HUES48 (cell line): Measurements from ENCODE around the gene LSAMP.

Source experiments
- H3K27ac ChIP-seq: one replicate; pipeline ENCODE4 v1.7.0; 2013; ENCODE audit warnings: low read depth, low read length, inconsistent platforms
- H3K27me3 ChIP-seq: 2 replicates; pipeline ENCODE4 v1.6.1; 2013; ENCODE audit warnings: mild to moderate bottlenecking, low read length; ENCODE audit not compliant: control insufficient read depth, insufficient read depth
- H3K36me3 ChIP-seq: 2 replicates; pipeline ENCODE4 v1.6.1; 2013; ENCODE audit warnings: low read length; ENCODE audit not compliant: control insufficient read depth, insufficient read depth
- H3K4me1 ChIP-seq: 2 replicates; pipeline ENCODE4 v1.6.1; 2013; ENCODE audit warnings: mild to moderate bottlenecking, low read length; ENCODE audit not compliant: control insufficient read depth, insufficient read depth
- H3K4me3 ChIP-seq: 2 replicates; pipeline ENCODE4 v1.5.1; 2013; ENCODE audit warnings: mild to moderate bottlenecking, low read depth, low read length
- H3K9ac ChIP-seq: 2 replicates; pipeline ENCODE4 v1.6.1; 2013; ENCODE audit warnings: mild to moderate bottlenecking, low read depth, low read length, moderate library complexity
- H3K9me3 ChIP-seq: 2 replicates; pipeline ENCODE4 v1.6.1; 2013; ENCODE audit warnings: low read length; ENCODE audit not compliant: control insufficient read depth, insufficient read depth

The LSAMP gene

DNA sequence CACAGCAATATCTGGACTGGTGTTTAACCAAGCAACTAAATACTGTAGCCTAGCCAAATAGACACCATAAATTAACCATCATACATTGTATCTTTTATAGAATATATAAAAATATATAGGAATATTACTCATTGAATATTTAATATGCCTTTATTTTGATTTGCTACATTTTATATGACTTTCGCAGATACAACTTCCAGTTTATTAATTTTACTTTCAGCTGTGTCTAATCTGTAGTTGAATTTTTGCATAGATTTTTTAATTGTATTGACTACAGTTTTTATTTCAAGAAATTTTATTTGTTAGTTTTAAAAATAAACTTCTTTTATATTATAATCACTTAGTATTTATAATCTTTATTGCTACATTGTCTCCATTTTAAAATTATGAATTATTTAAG lies 299.7 kb downstream of the LSAMP start:
- H3K27me3 ChIP-seq = no peaks in the 10 kb centered on the region
- H3K9me3 ChIP-seq = peaks cover 10% of the 10 kb centered on the region; the same call in 1 of the 2 replicates
- no peak overlapping the region for H3K9ac ChIP-seq
- no peak overlapping the region for H3K27ac ChIP-seq
- peaks cover 21% of the 10 kb centered on the region for H3K4me1 ChIP-seq
- H3K4me3 ChIP-seq = no peak overlapping the region
- no peaks in the 10 kb centered on the region for H3K36me3 ChIP-seq

GRCh38 chr3:116141724-116142123 lies 303.6 kb downstream of the LSAMP start:
- peaks cover 10% of the 10 kb centered on the region; the same call in 1 of the 2 replicates for H3K9me3 ChIP-seq
- no peaks in the 10 kb centered on the region for H3K4me1 ChIP-seq
- H3K9ac ChIP-seq = no peak overlapping the region
- no peak overlapping the region for H3K27ac ChIP-seq
- no peaks in the 10 kb centered on the region for H3K36me3 ChIP-seq
- no peaks in the 10 kb centered on the region for H3K27me3 ChIP-seq
- no peak overlapping the region for H3K4me3 ChIP-seq

DNA sequence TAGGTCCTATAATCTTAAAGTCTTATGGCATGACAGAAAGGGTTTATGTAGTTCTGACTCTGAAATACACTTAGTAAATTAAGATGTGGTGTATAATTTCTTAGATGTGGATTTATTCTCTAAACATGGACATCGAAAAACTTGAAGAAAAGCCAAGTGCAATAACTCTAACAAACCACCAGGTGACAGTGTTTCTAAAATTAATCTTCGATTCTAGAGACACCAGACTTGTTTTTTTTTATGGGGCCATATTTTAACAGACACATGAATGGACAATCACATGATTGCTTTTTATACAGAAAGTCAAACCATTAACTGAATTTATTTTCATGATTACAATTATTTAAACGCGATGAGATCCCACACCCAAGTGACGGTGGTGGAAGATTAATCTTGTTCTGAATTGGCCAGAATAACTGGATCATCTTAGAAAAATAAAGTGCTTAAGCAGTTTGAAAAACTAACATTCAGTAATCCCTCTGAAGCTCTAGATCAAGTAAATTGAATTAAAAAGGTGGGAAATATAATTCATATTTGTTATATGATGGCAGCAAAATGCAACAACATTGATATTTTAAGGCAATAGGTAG lies 305.1 kb downstream of the LSAMP start:
- Histone ChIP-seq H3K9me3 (peaks cover 3% of the 10 kb centered on the region; the same call in 1 of the 2 replicates), H3K4me1 (no peaks in the 10 kb centered on the region), H3K27ac (no peak overlapping the region), H3K9ac (no peak overlapping the region), H3K4me3 (no peak overlapping the region), H3K36me3 (no peaks in the 10 kb centered on the region), H3K27me3 (no peaks in the 10 kb centered on the region)

- H3K9ac ChIP-seq = no peak overlapping the region
- no peaks in the 10 kb centered on the region for H3K4me1 ChIP-seq
- no peaks in the 10 kb centered on the region for H3K9me3 ChIP-seq
- H3K4me3 ChIP-seq = no peak overlapping the region
- no peak overlapping the region for H3K27ac ChIP-seq
- no peaks in the 10 kb centered on the region for H3K36me3 ChIP-seq
- H3K27me3 ChIP-seq = no peaks in the 10 kb centered on the region
Observed at GRCh38 chr3:116139641-116140040, 305.6 kb downstream of the LSAMP start.

DNA sequence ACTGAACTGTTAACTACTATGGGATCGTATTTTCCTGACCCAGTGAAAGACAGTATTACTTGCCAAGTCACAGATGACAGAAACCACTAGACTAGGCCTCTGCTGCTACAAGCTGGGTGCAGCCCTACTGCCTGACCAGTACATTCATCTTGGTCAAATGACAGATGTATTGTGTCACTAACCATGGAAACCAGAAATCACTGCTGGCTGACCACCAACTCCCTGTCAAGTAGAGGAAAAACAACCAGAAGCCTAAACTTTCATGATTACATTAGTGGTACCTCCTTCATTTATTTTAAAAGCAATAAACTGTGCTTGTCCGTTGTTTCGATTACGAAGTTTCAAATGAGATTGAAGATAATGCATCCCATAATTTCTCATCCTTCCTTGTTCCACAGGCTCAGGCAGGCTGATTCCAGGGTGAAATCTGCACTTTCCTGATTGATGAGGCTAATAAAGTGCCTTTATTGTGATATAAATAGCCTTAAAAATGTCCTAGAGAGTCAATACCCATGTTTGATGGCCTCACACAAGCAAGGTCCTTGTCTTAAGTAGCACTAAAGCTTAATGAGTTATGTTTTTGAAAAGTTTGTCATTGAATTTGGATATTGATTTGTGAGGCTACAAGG lies 309.7 kb downstream of the LSAMP start:
- Histone ChIP-seq H3K9me3 (no peaks in the 10 kb centered on the region), H3K36me3 (no peaks in the 10 kb centered on the region), H3K27me3 (no peaks in the 10 kb centered on the region), H3K4me1 (0 out of 2 replicates have a peak, but pooled peaks cover 3% of the 10 kb centered on the region), H3K27ac (no peak overlapping the region), H3K4me3 (no peak overlapping the region), H3K9ac (no peak overlapping the region)

DNA sequence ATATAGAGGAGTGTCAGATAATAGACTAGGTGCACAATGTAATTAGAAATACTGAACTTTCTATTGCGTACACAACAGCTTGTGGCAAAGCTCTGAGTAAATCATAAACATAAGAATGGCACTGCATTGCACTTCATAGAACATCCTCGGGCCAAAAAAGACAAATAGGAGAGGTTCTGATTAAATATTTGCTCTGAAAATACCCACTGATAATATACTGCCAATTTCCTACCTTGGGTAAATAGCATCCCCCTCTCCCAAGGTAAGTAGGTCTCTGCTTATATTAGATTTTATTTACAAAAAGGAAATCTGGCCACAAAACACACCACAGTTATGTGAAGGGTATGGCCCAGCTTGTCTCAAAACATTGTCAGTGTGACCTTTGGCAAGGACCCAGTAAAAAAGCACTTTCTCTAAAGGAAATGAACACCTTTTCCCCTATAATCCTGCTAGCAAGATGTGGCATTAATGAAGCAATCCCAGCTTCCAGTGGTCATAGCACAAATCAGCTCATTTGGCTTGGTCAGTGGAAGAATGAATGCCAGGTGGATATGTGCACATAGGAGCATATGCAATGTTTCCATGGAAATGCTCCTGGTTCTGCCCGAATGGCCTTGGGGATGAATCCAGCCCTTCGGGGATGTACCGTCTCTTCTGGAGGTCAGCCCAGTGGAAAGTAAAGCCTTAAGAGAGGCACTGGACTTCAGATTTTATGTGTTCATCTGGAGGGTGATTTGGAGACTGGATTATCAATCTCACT lies 315.9 kb downstream of the LSAMP start:
- no peaks in the 10 kb centered on the region for H3K9me3 ChIP-seq
- H3K9ac ChIP-seq = no peak overlapping the region
- no peak overlapping the region for H3K4me3 ChIP-seq
- no peak overlapping the region for H3K27ac ChIP-seq
- H3K4me1 ChIP-seq = peaks cover 18% of the 10 kb centered on the region; the same call in 1 of the 2 replicates
- no peaks in the 10 kb centered on the region for H3K27me3 ChIP-seq
- no peaks in the 10 kb centered on the region for H3K36me3 ChIP-seq

DNA sequence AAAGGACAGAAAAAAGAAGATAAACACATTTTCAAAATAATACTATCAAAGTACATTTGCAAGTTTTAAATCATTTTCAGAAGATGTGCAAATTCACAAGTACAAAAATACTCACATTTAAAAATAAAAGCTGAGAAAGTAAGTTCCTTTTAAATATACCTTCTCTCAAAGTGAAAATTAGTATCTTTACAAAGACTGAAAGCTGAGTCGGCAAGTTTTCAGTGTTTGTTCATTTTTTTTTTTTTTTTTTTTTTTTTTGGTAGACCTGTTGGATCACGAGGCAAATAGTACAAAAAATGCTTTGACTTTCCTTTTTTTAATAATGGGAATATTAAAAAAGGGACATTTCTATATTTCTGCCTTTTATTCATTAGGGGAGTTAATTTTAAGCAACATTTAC lies 317.8 kb downstream of the LSAMP start:
- H3K27me3 ChIP-seq = no peaks in the 10 kb centered on the region
- no peaks in the 10 kb centered on the region for H3K9me3 ChIP-seq
- H3K9ac ChIP-seq = no peak overlapping the region
- no peak overlapping the region for H3K4me3 ChIP-seq
- peaks cover 26% of the 10 kb centered on the region; the same call in 1 of the 2 replicates for H3K4me1 ChIP-seq
- no peaks in the 10 kb centered on the region for H3K36me3 ChIP-seq
- no peak overlapping the region for H3K27ac ChIP-seq

GRCh38 chr3:116124166-116124565 lies 321.1 kb downstream of the LSAMP start:
- no peak overlapping the region for H3K4me3 ChIP-seq
- H3K27me3 ChIP-seq = no peaks in the 10 kb centered on the region
- H3K36me3 ChIP-seq = no peaks in the 10 kb centered on the region
- H3K9ac ChIP-seq = no peak overlapping the region
- H3K27ac ChIP-seq = no peak overlapping the region
- H3K4me1 ChIP-seq = peaks cover 24% of the 10 kb centered on the region
- no peaks in the 10 kb centered on the region for H3K9me3 ChIP-seq

DNA sequence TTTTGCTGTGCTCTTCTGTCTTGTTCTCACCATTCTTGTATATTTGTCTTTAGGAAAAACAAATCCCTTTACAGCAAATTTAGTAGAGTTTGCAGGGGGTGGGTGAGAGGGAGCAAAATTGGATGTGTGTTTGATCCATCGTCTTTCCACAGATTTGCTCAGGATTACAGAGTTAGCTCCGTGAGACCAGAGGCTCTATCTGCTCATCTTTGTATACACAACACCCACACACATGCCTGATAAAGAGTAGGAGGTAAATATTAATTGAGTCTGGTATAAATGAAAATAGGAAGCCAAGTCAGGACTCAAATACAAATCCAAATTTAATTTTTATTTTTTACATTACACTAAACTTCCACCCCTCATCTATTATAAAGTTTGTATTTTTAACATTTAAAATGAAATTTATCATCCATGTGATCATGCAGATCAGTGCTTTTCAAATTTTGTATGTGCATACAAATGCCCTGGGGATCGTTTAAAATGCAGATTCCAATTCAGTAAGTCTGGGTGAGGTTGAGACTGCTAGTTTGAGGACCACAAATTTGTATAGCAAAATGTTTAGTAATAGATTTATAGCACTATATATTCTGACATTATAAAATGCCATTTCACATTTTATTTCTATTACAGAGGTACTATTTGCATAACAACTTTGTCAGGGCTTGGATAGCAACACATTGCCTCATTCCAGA lies 326.7 kb downstream of the LSAMP start:
- H3K4me1 ChIP-seq = peaks cover 31% of the 10 kb centered on the region
- H3K4me3 ChIP-seq = no peak overlapping the region; the same call in 1 of the 2 replicates
- no peaks in the 10 kb centered on the region for H3K9me3 ChIP-seq
- H3K27me3 ChIP-seq = no peaks in the 10 kb centered on the region
- H3K27ac ChIP-seq = no peak overlapping the region
- H3K36me3 ChIP-seq = no peaks in the 10 kb centered on the region
- H3K9ac ChIP-seq = no peak overlapping the region

DNA sequence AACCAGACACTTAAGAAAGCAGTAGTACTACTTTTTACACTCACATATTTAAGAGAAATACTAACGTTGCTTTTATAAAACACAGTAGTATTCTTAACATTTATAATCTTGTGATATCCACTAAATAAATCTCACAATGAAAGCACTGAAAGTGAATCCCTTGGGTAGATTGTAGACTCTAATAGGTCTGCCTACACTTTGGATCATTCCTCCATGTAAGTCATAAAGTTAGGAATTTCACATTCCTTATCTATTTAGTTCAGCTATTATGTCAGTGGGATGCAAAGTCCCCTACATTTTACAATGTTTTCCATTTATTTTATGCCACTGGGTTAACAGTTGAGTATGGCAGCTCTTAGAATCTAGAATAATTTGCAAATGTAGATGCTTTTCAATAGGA lies 330.7 kb downstream of the LSAMP start:
- Histone ChIP-seq H3K27me3 (no peaks in the 10 kb centered on the region), H3K9ac (no peak overlapping the region), H3K4me3 (no peak overlapping the region), H3K27ac (no peak overlapping the region), H3K9me3 (no peaks in the 10 kb centered on the region), H3K36me3 (no peaks in the 10 kb centered on the region), H3K4me1 (peaks cover 34% of the 10 kb centered on the region)
